Measurements from ENCODE around the gene KCNK10. TPM values are rescaled to one million over a fixed set of nuclear protein-coding genes. Genes with fewer than 3 reads are reported as not detected.

The KCNK10 gene
- total RNA-seq, 1 donor from 2014 or later: 11.5 TPM

DNA sequence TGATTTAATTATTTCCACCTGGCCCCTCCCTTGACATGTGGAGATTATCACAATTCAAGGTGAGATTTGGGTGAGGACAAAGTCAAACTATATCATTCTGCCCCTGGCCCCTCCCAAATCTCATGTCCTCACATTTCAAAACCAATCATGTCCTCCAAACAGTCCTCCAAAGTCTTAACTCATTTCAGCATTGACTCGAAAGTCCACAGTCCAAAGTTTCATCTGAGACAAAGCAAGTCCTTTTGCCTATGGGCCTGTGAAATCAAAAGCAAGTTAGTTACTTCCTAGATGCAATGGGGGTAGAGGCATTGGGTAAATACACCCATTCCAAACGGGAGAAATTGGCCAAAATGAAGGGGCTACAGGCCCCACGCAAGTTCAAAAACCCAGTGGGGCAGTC, 31.3 kb upstream of the KCNK10 start:
- TF ChIP-seq, protein P1, sequence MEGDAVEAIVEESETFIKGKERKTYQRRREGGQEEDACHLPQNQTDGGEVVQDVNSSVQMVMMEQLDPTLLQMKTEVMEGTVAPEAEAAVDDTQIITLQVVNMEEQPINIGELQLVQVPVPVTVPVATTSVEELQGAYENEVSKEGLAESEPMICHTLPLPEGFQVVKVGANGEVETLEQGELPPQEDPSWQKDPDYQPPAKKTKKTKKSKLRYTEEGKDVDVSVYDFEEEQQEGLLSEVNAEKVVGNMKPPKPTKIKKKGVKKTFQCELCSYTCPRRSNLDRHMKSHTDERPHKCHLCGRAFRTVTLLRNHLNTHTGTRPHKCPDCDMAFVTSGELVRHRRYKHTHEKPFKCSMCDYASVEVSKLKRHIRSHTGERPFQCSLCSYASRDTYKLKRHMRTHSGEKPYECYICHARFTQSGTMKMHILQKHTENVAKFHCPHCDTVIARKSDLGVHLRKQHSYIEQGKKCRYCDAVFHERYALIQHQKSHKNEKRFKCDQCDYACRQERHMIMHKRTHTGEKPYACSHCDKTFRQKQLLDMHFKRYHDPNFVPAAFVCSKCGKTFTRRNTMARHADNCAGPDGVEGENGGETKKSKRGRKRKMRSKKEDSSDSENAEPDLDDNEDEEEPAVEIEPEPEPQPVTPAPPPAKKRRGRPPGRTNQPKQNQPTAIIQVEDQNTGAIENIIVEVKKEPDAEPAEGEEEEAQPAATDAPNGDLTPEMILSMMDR (conservative IDR thresholded peaks at IDR 0.05): no peak

DNA sequence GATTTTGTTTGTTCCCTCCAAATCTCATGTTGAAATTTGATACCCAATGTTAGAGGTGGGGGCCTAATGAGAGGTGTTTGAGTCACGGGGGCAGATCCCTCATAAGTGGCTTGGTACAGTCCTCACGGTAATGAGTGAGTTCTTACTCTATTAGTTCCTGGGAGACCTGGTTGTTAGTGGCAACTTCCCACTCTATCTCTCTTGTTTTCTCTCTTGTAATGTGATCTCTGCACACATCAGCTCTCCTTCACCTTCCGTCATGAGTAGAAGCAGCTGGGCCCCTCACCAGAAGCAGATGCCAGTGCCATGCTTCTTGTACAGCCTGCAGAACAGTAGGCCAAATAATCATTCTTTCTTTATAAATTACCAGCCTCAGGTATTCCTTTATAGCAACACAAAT, 29.6 kb upstream of the KCNK10 start:
- no peak overlapping the region for H3K27ac Mint-ChIP-seq (ENCODE audit: unreplicated experiment)
- H3K4me3 Mint-ChIP-seq: no peak overlapping the region
- H3K9me3 Mint-ChIP-seq: no peaks in the 10 kb centered on the region
- TF ChIP-seq, protein P1 (conservative IDR thresholded peaks at IDR 0.05): no peak
- H3K4me1 Mint-ChIP-seq: peaks cover 24% of the 10 kb centered on the region
- H3K36me3 Mint-ChIP-seq (ENCODE audit: low read depth): no peaks in the 10 kb centered on the region
- no peaks in the 10 kb centered on the region for H3K27me3 Mint-ChIP-seq (ENCODE audit: low read depth)
- DNase-seq (ENCODE audit: low read depth, low spot score): no peak

More for the DNA sequence above, 31.3 kb upstream of the KCNK10 start:
- DNase-seq (ENCODE audit: low read depth, low spot score): no peak
- H3K4me3 Mint-ChIP-seq: no peak overlapping the region
- H3K4me1 Mint-ChIP-seq: peaks cover 18% of the 10 kb centered on the region
- no peaks in the 10 kb centered on the region for H3K27me3 Mint-ChIP-seq (ENCODE audit: low read depth)
- no peak overlapping the region for H3K27ac Mint-ChIP-seq (ENCODE audit: unreplicated experiment)
- H3K9me3 Mint-ChIP-seq: peaks cover 3% of the 10 kb centered on the region
- H3K36me3 Mint-ChIP-seq (ENCODE audit: low read depth): no peaks in the 10 kb centered on the region

DNA sequence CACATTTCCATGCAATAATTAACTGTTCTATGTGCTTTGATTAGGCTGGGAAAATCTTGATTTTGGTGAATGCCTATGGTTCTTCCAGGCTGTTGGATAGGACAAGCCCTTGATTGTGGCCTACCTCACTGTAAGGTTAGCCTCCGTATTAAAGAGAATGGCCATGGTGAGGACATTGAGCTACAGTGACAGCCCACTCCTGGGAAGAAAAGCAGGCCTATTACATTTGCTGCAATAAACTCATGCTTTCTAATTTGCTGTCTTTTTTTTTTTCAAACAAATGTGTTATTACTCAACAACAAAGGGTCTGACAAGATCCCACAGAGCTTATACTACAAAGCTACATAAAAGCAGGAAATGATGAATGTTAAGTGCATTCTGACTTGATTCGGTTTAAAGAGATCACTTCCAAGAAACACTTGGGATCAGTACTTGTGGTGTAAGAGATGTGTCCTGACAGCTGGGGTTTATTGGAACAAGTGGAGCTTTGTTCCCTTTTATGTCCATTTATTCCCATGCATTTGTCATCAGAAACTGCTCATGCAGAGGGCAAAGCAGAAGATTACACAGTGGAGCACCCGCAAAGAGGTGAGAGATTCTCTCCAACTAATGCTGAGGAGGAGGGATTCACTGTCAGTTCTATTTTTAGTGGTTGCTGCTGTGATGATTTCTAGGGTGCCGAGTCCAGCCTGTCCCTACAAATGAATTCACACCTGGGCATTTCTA, 29.1 kb upstream of the KCNK10 start:
- TF ChIP-seq, protein P1 (conservative IDR thresholded peaks at IDR 0.05): no peak
- Mint-ChIP-seq H3K9me3 (no peaks in the 10 kb centered on the region), H3K4me3 (no peak overlapping the region), H3K36me3 (ENCODE audit: low read depth) (no peaks in the 10 kb centered on the region), H3K4me1 (peaks cover 24% of the 10 kb centered on the region), H3K27ac (ENCODE audit: unreplicated experiment) (peak overlapping the region; percentile 12), H3K27me3 (ENCODE audit: low read depth) (no peaks in the 10 kb centered on the region)
- no peak for DNase-seq (ENCODE audit: low read depth, low spot score)

DNA sequence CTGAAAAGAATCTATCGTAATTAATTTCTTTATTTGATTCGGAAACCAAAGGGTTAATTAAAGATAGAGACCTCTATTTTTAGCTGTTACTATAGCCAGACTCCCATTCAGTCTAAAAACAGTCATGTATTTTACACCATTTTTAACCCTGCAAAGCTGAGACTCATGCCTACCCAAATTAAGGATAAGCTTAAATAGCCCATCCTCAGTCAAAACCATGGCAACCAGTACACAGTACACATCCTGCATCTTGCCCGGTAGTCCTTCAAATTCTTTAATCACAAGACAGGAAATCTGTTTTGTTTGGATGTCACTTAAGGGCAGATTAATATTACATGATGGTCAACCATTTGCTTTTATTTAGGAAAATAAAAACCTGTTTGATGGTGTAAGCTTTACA, 25.5 kb upstream of the KCNK10 start:
- Mint-ChIP-seq H3K4me3 (no peak overlapping the region), H3K36me3 (ENCODE audit: low read depth) (no peaks in the 10 kb centered on the region), H3K9me3 (no peaks in the 10 kb centered on the region), H3K27ac (ENCODE audit: unreplicated experiment) (no peak overlapping the region), H3K27me3 (ENCODE audit: low read depth) (peaks cover 4% of the 10 kb centered on the region), H3K4me1 (peaks cover 24% of the 10 kb centered on the region)
- no peak for DNase-seq (ENCODE audit: low read depth, low spot score)
- TF ChIP-seq, protein P1 (conservative IDR thresholded peaks at IDR 0.05): no peak

DNA sequence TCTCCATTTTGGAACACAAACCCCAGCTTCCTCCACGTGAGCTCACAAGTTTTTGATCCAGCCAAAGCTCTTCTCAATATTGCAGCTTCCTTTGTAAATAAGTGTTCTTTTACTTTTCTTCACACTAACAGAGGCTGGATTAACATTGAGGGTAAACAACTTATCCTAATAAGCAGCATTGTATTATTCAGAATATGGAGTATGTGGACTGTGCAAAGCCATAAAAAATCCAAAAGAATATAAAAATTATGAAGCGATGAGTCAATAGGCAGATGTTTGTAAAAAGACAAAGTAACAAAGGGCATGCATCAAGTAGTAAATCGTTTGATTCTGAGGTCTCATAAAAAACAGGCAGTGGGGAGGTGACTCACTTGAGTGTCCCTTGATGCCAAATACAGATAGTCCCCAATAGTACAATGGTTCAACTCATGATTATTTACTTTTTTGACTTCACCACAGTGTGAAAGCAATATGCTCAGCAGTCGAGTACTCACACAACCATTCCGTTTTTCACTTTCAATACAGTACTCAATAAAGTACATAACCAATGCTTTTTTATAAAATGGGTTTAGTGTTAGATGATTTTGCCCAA, 23.1 kb upstream of the KCNK10 start:
- H3K4me1 Mint-ChIP-seq: peaks cover 7% of the 10 kb centered on the region
- no peaks in the 10 kb centered on the region for H3K9me3 Mint-ChIP-seq
- DNase-seq (ENCODE audit: low read depth, low spot score): no peak
- H3K4me3 Mint-ChIP-seq: no peak overlapping the region
- no peak overlapping the region for H3K27ac Mint-ChIP-seq (ENCODE audit: unreplicated experiment)
- H3K36me3 Mint-ChIP-seq (ENCODE audit: low read depth): no peaks in the 10 kb centered on the region
- TF ChIP-seq, protein P1 (conservative IDR thresholded peaks at IDR 0.05): no peak
- peaks cover 4% of the 10 kb centered on the region for H3K27me3 Mint-ChIP-seq (ENCODE audit: low read depth)
